OCI-LY7 (cell line): ENCODE measurements around the gene EIF5A. TPM values are rescaled to one million over a fixed set of nuclear protein-coding genes. Genes with fewer than 3 reads are reported as not detected.
A peak's percentile ranks its signal among the peaks of the same experiment; 100 is the strongest.

ENCODE experiments used
- Bru-seq: library from RNA; stranded (reverse); fragments of 400-500 nt; gene quantifications from one replicate; lab custom pipeline; 2021; lab: Mats Ljungman, UMichigan
- BruChase-seq, 2 experiments: library from RNA; stranded (reverse); fragments of 400-500 nt; gene quantifications; one replicate each; lab custom pipeline; 2021; lab: Mats Ljungman, UMichigan
- BruUV-seq: library from RNA; stranded (reverse); fragments of 400-500 nt; replicated peaks from 2 replicates; lab custom pipeline; 2021; lab: Mats Ljungman, UMichigan
- CTCF ChIA-PET: fragments of 300-600 bp; sonication (Branson Sonifier 250); formaldehyde crosslinking; loops from one replicate; lab custom pipeline; 2022; ENCODE audit warnings: antibody characterized with exemption; ENCODE audit not compliant: unreplicated experiment; lab: Charles Lee
- POLR2A ChIA-PET: fragments of 300-600 bp; sonication (Branson Sonifier 250); formaldehyde crosslinking; loops from one replicate; lab custom pipeline; 2022; ENCODE audit warnings: antibody characterized with exemption; lab: Charles Lee
- DNase-seq: peaks from one replicate; pipeline ENCODE4 v3.0.0-alpha.2; 2015; ENCODE audit warnings: low spot score
- H2AFZ ChIP-seq: fragments of 200-600 bp; sonication (generic), shearing (Covaris generic); 2 replicates; pipeline ENCODE4 v1.6.1; 2014; ENCODE audit warnings: mild to moderate bottlenecking, antibody characterized with exemption, low read length, moderate library complexity
- H3K27ac ChIP-seq: fragments of 200-600 bp; sonication (generic); 2 replicates; pipeline ENCODE4 v1.5.1; 2014; ENCODE audit warnings: mixed run types, low read depth, mild to moderate bottlenecking, moderate library complexity, low read length, inconsistent platforms; ENCODE audit not compliant: poor library complexity, severe bottlenecking
- H3K36me3 ChIP-seq: fragments of 200-600 bp; sonication (generic); 2 replicates; pipeline ENCODE4 v1.6.1; 2014; ENCODE audit warnings: mild to moderate bottlenecking, antibody characterized with exemption, low read length, moderate library complexity, mixed read lengths; ENCODE audit not compliant: insufficient read depth
- H3K4me1 ChIP-seq: fragments of 200-600 bp; sonication (generic); 2 replicates; pipeline ENCODE4 v1.5.1; 2014; ENCODE audit warnings: mild to moderate bottlenecking, low read length; ENCODE audit not compliant: insufficient read depth, poor library complexity, severe bottlenecking
- H3K4me2 ChIP-seq: fragments of 200-600 bp; sonication (generic); 2 replicates; pipeline ENCODE4 v1.6.1; 2014; ENCODE audit warnings: mild to moderate bottlenecking, low read length
- H3K4me3 ChIP-seq: fragments of 200-600 bp; sonication (generic); 2 replicates; pipeline ENCODE4 v1.5.1; 2014; ENCODE audit warnings: mild to moderate bottlenecking, low read depth, low read length; ENCODE audit not compliant: poor library complexity, severe bottlenecking
- H3K79me2 ChIP-seq: fragments of 200-600 bp; sonication (generic); 2 replicates; pipeline ENCODE4 v1.6.1; 2016; ENCODE audit warnings: low read depth, mild to moderate bottlenecking, low read length, moderate library complexity, mixed read lengths; ENCODE audit not compliant: insufficient read depth
- H3K9me2 ChIP-seq: fragments of 200-600 bp; sonication (generic); 2 replicates; pipeline ENCODE4 v1.6.1; 2016; ENCODE audit warnings: mild to moderate bottlenecking, low read length, mixed read lengths; ENCODE audit not compliant: insufficient read depth
- H3K9me3 ChIP-seq: fragments of 200-600 bp; sonication (generic); 2 replicates; pipeline ENCODE4 v1.6.1; 2014; ENCODE audit warnings: mild to moderate bottlenecking, mixed run types, low read length, mixed read lengths
- H4K20me1 ChIP-seq: fragments of 200-600 bp; sonication (generic); 2 replicates; pipeline ENCODE4 v1.6.1; 2014; ENCODE audit warnings: mild to moderate bottlenecking, antibody characterized with exemption, low read length, moderate library complexity, mixed read lengths; ENCODE audit not compliant: insufficient read depth
- EZH2phosphoT487 ChIP-seq: fragments of 200-600 bp; sonication (generic); IDR thresholded peaks from 2 replicates; pipeline ENCODE4 v1.6.1; 2018; ENCODE audit warnings: low read depth, borderline replicate concordance, mild to moderate bottlenecking, mixed run types, antibody characterized with exemption, low read length, moderate library complexity, mixed read lengths
- intact Hi-C: fragments of 100-400 bp; cut with micrococcal nuclease; formaldehyde crosslinking; loops from one replicate; pipeline ENCODE4 v1.10.0; 2022; ENCODE audit not compliant: unreplicated experiment
- long read RNA-seq: library from polyadenylated mRNA; stranded (forward); transcript quantifications from one replicate; pipeline ENCODE4 v2.0.0, GENCODE V29; 2022
- total RNA-seq, 2 experiments: library from RNA; depleted of rRNA in 1 of 2; stranded (reverse); fragments of >200 nt in 1 of 2; shearing (Covaris generic) in 1 of 2; gene quantifications; 2 replicates each; pipeline ENCODE4 v1.2.3, GENCODE V29; 2014 to 2022
- TF ChIP-seq, protein P1 (sequence below): fragments of 200-600 bp; sonication (generic); conservative IDR thresholded peaks from 2 replicates; pipeline ENCODE4 v1.5.1; 2014; ENCODE audit warnings: mild to moderate bottlenecking, antibody characterized with exemption, low read length, moderate library complexity, mixed read lengths

EIF5A gene
- total RNA-seq (2014; rRNA removed; shearing (Covaris generic)), result 491 and 519 TPM in 2 replicates
- 692 and 803 TPM in 2 replicates for total RNA-seq (2022)
- Bru-seq, nascent RNA, result percentile 98 among the genes with signal in this experiment
- BruChase-seq, experiment 1, labeled RNA remaining after a 6-hour chase, result percentile 99 among the genes with signal in this experiment
- percentile 99 among the genes with signal in this experiment for BruChase-seq, experiment 2, labeled RNA remaining after a 2-hour chase
- long read RNA-seq, transcript EIF5A-205 (6 exons, 1,271 nt), result minor isoform, 50 of 446 reads
- long read RNA-seq, transcript EIF5A-201 (6 exons, 1,256 nt), result minor isoform, 8 of 446 reads
- long read RNA-seq, transcript EIF5A-202 (6 exons, 1,511 nt), result major isoform, 346 of 446 reads
- long read RNA-seq, partial matches to known transcripts, result 3 of 446 reads
- long read RNA-seq, other reads (novel, unspliced or antisense), result 36 of 446 reads

DNA sequence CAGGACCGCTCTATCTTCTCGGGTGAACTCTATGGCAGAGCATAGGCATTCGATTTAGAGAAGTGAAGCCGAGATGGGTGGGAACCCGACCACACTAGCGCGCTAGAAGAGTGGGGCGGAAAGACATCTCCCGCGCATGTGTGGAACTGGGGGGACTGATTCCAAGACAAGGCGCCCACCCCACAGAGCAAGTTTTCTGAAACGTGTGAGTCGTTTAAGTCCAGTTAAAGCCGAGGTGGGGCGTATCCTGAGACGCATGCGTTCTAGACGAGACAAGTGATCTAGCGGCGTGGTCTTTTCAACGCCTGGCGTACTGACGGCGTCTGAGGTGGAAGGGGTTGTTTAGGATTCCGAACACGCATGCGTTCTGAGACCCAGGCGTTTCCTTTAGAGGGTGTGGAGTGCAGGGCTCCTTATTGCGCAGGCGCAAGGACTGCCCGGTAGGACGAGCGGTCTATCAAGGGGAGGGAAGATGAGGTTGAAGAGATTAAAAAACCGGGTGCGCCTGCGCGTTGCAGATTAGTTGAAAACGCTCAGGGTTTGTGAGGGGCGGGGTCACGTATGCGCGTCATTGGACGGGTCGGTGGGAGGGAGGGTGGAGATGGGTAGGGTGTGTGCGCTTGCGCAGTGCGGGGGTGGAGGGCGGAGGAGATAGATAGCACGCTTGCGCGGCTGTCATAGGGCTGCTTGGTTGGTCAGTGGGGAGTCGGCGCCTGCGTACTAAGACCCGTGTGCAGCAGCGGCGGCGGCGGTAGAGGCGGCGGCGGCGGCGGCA is at the start of gene EIF5A:
Gene EIF5A, plus strand, starts transcription at position 718 of the 775 bp plus-strand sequence. CDS start 2,008 bp downstream, outside the sequence.
- Histone ChIP-seq H2AFZ (peak within 1 kb of the TSS; percentile 32; the same call in 1 of the 2 replicates), H3K9me2 (no peaks in the 10 kb centered on the region), H3K27ac (peak within 1 kb of the TSS; percentile 95), H3K4me3 (peak within 1 kb of the TSS; percentile 99), H3K36me3 (peaks cover 44% of the 10 kb centered on the region), H3K79me2 (peaks cover 43% of the 10 kb centered on the region), H3K9me3 (no peaks in the 10 kb centered on the region), H4K20me1 (peaks cover 24% of the 10 kb centered on the region), H3K4me1 (peaks cover 38% of the 10 kb centered on the region), H3K4me2 (peak within 1 kb of the TSS; percentile 77)
- TF ChIP-seq EZH2phosphoT487, result no peak
- TF ChIP-seq, protein P1, sequence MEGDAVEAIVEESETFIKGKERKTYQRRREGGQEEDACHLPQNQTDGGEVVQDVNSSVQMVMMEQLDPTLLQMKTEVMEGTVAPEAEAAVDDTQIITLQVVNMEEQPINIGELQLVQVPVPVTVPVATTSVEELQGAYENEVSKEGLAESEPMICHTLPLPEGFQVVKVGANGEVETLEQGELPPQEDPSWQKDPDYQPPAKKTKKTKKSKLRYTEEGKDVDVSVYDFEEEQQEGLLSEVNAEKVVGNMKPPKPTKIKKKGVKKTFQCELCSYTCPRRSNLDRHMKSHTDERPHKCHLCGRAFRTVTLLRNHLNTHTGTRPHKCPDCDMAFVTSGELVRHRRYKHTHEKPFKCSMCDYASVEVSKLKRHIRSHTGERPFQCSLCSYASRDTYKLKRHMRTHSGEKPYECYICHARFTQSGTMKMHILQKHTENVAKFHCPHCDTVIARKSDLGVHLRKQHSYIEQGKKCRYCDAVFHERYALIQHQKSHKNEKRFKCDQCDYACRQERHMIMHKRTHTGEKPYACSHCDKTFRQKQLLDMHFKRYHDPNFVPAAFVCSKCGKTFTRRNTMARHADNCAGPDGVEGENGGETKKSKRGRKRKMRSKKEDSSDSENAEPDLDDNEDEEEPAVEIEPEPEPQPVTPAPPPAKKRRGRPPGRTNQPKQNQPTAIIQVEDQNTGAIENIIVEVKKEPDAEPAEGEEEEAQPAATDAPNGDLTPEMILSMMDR, result no peak
- no TSS peak for BruUV-seq
- CTCF ChIA-PET, result no interaction called here
- intact Hi-C loops, result loop anchor here (1.0 to 2.0 kb wide), 3 partner anchors 22 to 93 kb away; partner anchors contain the start of genes ELP5 and NEURL4
- POLR2A ChIA-PET, result no interaction called here
- DNase-seq, result peak; percentile 100

DNA sequence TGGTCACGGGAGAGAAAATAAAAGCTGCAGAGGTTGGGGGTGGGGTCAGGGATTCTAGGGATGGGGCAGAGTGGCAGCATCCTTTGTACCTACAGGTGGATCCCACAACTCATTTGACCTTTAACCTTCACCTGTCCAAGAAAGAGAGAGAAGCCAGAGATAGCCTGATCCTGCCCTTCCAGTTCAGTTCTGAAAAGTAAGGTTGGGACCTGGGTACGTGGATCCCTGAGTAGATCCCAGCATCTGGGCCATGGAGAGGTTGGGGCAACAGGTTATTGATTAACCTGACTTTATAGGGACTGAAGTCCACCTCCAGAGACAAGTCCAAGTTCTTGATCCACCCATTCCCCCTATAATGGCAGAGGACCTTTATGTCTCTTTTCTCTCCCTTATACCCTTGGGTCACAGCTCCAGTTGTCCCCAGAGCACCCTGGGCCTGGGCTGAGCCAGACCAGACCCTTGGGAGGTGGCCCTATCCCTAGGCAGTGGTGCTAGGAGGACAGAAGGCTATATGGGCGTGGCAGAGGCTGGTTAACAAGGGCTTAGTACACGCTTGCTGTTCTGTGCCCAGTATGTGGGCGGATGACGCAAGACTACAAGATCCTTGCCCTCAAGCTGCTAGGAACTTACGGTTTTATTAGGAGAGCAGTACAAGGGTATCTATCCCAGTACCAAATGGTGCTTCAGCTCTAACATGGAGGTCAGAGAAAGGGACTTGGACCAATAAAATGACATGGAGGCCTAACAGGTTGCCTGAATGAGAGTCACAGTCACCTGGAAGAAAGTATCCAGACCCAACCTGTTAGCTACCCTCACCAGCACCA is 48.5 kb upstream of the EIF5A start:
- peaks cover 2% of the 10 kb centered on the region; the same call in 1 of the 2 replicates for H3K79me2 ChIP-seq
- no peak for DNase-seq
- POLR2A ChIA-PET, result interaction anchor here (0.6 to 0.7 kb wide), 2 partner anchors 16 to 392 kb away, joined by 3 to 7 read pairs; no protein-coding TSS in a partner anchor
- intact Hi-C loops, result no loop called here
- H2AFZ ChIP-seq, result no peak overlapping the region
- no peak overlapping the region for H3K4me3 ChIP-seq
- peaks cover 49% of the 10 kb centered on the region for H3K36me3 ChIP-seq
- H3K27ac ChIP-seq, result no peak overlapping the region
- no TSS peak for BruUV-seq
- TF ChIP-seq EZH2phosphoT487, result no peak
- TF ChIP-seq, protein P1, result no peak
- no peaks in the 10 kb centered on the region for H4K20me1 ChIP-seq
- H3K9me2 ChIP-seq, result no peaks in the 10 kb centered on the region
- peaks cover 17% of the 10 kb centered on the region for H3K4me1 ChIP-seq
- H3K9me3 ChIP-seq, result no peaks in the 10 kb centered on the region
- CTCF ChIA-PET, result no interaction called here
- H3K4me2 ChIP-seq, result no peak overlapping the region
